C4-2B (cell line): ENCODE measurements around the gene CREG1.

Source experiments
- H3K27ac ChIP-seq: fragments of 450-650 bp; 2 replicates; pipeline ENCODE4 v1.5.1; 2017
- ZFX ChIP-seq: fragments of 450-650 bp; IDR thresholded peaks from 2 replicates; pipeline ENCODE4 v1.6.1; 2017
- TF ChIP-seq, protein P1 (sequence below): fragments of 450-650 bp; conservative IDR thresholded peaks from 2 replicates; pipeline ENCODE4 v1.5.1; 2017; ENCODE audit warnings: mild to moderate bottlenecking

The CREG1 gene

DNA sequence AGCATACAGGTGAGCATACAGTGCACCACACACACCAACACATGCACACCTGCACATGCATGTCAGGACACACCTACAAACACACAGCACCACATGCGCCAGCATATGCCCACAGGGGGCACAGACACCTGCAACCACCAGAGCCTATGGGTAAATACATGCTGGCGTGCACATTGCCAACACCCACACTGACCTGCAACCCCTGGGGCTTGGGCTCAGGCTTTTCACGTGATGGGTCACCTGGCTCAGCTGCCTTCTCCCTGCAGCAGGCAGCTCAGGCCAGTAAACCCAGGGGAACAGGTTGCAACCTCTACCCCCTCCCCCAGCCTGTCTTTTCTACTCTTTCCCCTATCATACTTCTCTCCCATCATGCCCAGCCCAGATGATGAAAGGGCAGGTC is 43.3 kb downstream of the CREG1 start:
- no peak overlapping the region for H3K27ac ChIP-seq
- TF ChIP-seq, protein P1, sequence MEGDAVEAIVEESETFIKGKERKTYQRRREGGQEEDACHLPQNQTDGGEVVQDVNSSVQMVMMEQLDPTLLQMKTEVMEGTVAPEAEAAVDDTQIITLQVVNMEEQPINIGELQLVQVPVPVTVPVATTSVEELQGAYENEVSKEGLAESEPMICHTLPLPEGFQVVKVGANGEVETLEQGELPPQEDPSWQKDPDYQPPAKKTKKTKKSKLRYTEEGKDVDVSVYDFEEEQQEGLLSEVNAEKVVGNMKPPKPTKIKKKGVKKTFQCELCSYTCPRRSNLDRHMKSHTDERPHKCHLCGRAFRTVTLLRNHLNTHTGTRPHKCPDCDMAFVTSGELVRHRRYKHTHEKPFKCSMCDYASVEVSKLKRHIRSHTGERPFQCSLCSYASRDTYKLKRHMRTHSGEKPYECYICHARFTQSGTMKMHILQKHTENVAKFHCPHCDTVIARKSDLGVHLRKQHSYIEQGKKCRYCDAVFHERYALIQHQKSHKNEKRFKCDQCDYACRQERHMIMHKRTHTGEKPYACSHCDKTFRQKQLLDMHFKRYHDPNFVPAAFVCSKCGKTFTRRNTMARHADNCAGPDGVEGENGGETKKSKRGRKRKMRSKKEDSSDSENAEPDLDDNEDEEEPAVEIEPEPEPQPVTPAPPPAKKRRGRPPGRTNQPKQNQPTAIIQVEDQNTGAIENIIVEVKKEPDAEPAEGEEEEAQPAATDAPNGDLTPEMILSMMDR, result no peak
- TF ChIP-seq ZFX, result no peak

DNA sequence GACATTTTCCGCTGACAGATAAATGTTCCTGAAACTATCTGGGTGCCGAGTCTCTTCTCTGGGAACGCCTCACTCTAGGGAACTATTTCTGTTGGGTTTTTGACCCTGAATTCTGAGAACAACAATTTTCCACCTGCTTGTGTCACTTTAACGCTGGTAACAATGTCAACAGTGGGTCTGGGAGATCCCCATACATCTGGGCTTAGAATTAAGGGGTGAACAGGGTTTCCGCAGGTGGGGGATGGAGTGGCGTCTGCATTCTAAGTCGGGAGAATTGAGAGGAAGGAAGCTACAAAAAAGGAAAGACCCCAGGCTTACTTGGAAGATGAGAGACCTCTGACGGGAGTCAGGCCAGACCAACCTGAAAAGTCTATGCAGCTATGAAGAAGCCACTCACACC is 44.0 kb downstream of the CREG1 start:
- TF ChIP-seq, protein P1, result no peak
- no peak for TF ChIP-seq ZFX
- no peak overlapping the region for H3K27ac ChIP-seq

DNA sequence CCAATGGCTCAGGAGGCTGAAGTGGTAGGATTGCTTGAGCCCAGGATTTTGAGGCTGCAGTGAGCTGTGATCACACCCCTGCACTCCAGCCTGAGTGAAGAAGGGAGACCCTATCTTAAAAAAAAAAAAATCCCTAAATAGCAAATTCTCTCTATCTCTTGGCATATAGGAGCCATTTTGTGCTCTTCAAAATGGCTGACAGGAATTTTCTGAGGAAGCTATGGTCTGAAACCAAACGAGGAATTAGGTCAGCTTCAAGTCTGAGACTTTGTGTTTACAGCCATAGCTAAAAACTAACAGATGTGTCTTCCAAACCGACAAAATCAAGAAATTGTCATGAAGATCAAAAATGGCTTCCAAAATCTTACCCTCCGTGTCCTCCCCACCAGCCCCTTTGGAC is 45.8 kb downstream of the CREG1 start:
- TF ChIP-seq ZFX, result no peak
- TF ChIP-seq, protein P1, result no peak

GRCh38 chr1:167504467-167504827 is 49.1 kb downstream of the CREG1 start:
- TF ChIP-seq, protein P1, result no peak
- no peak for TF ChIP-seq ZFX
- no peak overlapping the region for H3K27ac ChIP-seq

More for the DNA sequence above, 45.8 kb downstream of the CREG1 start:
- H3K27ac ChIP-seq, result no peak overlapping the region

- H3K27ac ChIP-seq, result no peak overlapping the region
Measured at GRCh38 chr1:167503626-167504466, 49.7 kb downstream of the CREG1 start.

DNA sequence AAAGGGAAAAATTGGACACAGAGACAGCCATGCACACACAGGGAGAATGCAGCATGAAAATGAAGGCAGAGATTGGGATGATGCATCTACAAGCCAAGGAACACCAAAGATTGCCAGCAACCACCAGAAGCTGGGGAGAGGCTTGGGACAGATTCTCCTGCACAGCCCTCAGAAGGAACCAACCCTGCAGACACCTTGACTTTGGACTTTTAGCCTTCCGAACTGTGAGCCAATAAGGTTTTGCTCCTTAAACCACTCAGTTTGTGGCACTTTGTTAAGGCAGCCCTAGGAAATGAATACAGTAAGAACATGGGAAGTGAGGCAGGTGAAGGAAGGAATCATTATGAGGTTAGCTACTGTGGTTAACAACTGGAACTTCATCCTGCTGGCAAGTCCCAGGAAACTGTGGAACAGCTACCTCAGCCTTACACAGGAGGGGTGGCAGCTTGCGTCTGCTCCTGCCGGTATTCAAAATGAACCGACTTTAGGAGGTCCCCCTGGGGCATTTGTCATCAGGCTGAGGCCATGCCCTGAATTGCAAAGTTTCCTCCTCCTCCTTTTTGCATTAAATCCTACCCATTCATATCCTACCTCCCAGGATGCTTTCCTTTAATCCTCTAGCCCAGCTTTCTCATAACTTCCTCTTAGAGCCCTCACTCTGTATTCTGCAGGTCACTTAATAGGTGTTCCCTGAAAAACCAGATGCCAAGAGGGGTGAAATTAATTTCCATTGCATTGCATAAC is 50.7 kb downstream of the CREG1 start:
- no peak overlapping the region for H3K27ac ChIP-seq
- TF ChIP-seq ZFX, result no peak
- TF ChIP-seq, protein P1, result no peak

More at GRCh38 chr1:167503626-167504466, 49.7 kb downstream of the CREG1 start:
- TF ChIP-seq, protein P1, result no peak
- no peak for TF ChIP-seq ZFX

- H3K27ac ChIP-seq, result no peak overlapping the region
- no peak for TF ChIP-seq ZFX
- TF ChIP-seq, protein P1, result no peak
Measured at GRCh38 chr1:167502192-167502551, 51.4 kb downstream of the CREG1 start.
